GM12892 (cell line): Measurements from ENCODE around the gene CIT.

Experiments
- POLR2A ChIP-seq: IDR thresholded peaks from 2 replicates; pipeline ENCODE4 v1.6.1; 2011; ENCODE audit warnings: low read depth, low read length, control low read depth
- POLR2AphosphoS5 ChIP-seq: IDR thresholded peaks from 2 replicates; pipeline ENCODE4 v1.6.1; 2011; ENCODE audit warnings: low read depth, low read length, control low read depth
- TAF1 ChIP-seq: IDR thresholded peaks from 2 replicates; pipeline ENCODE4 v1.6.1; 2011; ENCODE audit warnings: low read depth, mild to moderate bottlenecking, control low read depth, low read length, borderline replicate concordance

GRCh38 chr12:119870457-119870856 is 6.7 kb downstream of the CIT start:
- no peak for TF ChIP-seq POLR2A
- no peak for TF ChIP-seq POLR2AphosphoS5
- no peak for TF ChIP-seq TAF1
